H1 (cell line): ENCODE measurements around the gene PEAK3. TPM values are rescaled to one million over a fixed set of nuclear protein-coding genes. Genes with fewer than 3 reads are reported as not detected.

Source experiments
- CTCF ChIA-PET: fragments of 300-600 bp; sonication (Branson Sonifier 250); formaldehyde crosslinking; loops from one replicate; lab custom pipeline; 2021; ENCODE audit not compliant: partially characterized antibody; lab: Charles Lee
- POLR2A ChIA-PET: fragments of 300-600 bp; sonication (Branson Sonifier 250); formaldehyde crosslinking; loops from one replicate; lab custom pipeline; 2021; ENCODE audit warnings: inconsistent platforms; ENCODE audit not compliant: partially characterized antibody; lab: Charles Lee
- DNase-seq, 2 experiments: peaks; one replicate each; pipeline versions ENCODE4 v3.0.0 to v3.0.0-alpha.2; 2010 to 2022; ENCODE audit warnings: low spot score in 2 of 2, low read depth in 1 of 2, mixed read lengths in 1 of 2
- FAIRE-seq: peaks from 2 replicates; lab custom pipeline; 2011; peaks lifted over from hg19 to GRCh38; lab: Jason Lieb, UNC
- H2AFZ ChIP-seq: 2 replicates; pipeline ENCODE4 v1.8.1; 2012; ENCODE audit warnings: low read length, inconsistent platforms
- H2AK5ac ChIP-seq: 2 replicates; pipeline ENCODE4 v1.6.1; 2013; ENCODE audit warnings: low read depth, low read length
- H2BK120ac ChIP-seq: replicated peaks from 2 replicates; pipeline ENCODE3; 2013; ENCODE audit warnings: low read depth, low read length, inconsistent platforms
- H2BK12ac ChIP-seq: 2 replicates; pipeline ENCODE4 v1.6.1; 2013; ENCODE audit warnings: low read depth, low read length
- H2BK15ac ChIP-seq: 2 replicates; pipeline ENCODE4 v1.6.1; 2013; ENCODE audit warnings: low read length
- H2BK20ac ChIP-seq: 2 replicates; pipeline ENCODE4 v1.6.1; 2013; ENCODE audit warnings: low read length
- H2BK5ac ChIP-seq: 2 replicates; pipeline ENCODE4 v1.6.1; 2013; ENCODE audit warnings: low read depth, low read length
- H3K14ac ChIP-seq: 2 replicates; pipeline ENCODE4 v1.6.1; 2013; ENCODE audit warnings: inconsistent platforms; ENCODE audit not compliant: insufficient read length
- H3K18ac ChIP-seq: 2 replicates; pipeline ENCODE4 v1.6.1; 2013; ENCODE audit warnings: low read length; ENCODE audit errors: extremely low read depth
- H3K23ac ChIP-seq: 2 replicates; pipeline ENCODE4 v1.6.1; 2013; ENCODE audit warnings: inconsistent platforms; ENCODE audit not compliant: insufficient read length
- H3K23me2 ChIP-seq: 2 replicates; pipeline ENCODE4 v1.6.1; 2013; ENCODE audit warnings: low read depth, low read length
- H3K27ac ChIP-seq: 2 replicates; pipeline ENCODE4 v1.6.1; 2011; ENCODE audit warnings: low read depth, low read length, inconsistent platforms
- H3K27me3 ChIP-seq, 4 experiments: replicated peaks in 1 of 4; 1 replicate in 1 of 4; 2 replicates in 3 of 4; pipeline versions ENCODE4 v1.6.1 to v1.8.1; 2011 to 2013; ENCODE audit warnings: low read length in 3 of 4, mild to moderate bottlenecking in 3 of 4, inconsistent platforms in 2 of 4, mixed read lengths in 2 of 4, moderate library complexity in 1 of 4; ENCODE audit not compliant: control insufficient read depth in 3 of 4, insufficient read depth in 3 of 4; ENCODE audit errors: extremely low read depth in 1 of 4
- H3K36me3 ChIP-seq, 4 experiments: 2 replicates each; pipeline versions ENCODE4 v1.6.1 to v1.8.1; 2011 to 2013; ENCODE audit warnings: mild to moderate bottlenecking in 4 of 4, low read length in 3 of 4, moderate library complexity in 2 of 4, control low read depth in 1 of 4, inconsistent platforms in 1 of 4; ENCODE audit not compliant: insufficient read depth in 4 of 4, control insufficient read depth in 2 of 4
- H3K4ac ChIP-seq: replicated peaks from 2 replicates; pipeline ENCODE3; 2013; ENCODE audit warnings: low read length, low read depth, mixed read lengths, inconsistent platforms; ENCODE audit not compliant: insufficient read length
- H3K4me1 ChIP-seq, 4 experiments: replicated peaks in 1 of 4; 1 replicate in 1 of 4; 2 replicates in 3 of 4; pipeline versions ENCODE4 v1.6.1 to v1.8.1; 2011 to 2013; ENCODE audit warnings: low read length in 3 of 4, inconsistent platforms in 2 of 4, mixed read lengths in 1 of 4; ENCODE audit not compliant: insufficient read depth in 4 of 4, control insufficient read depth in 3 of 4
- H3K4me2 ChIP-seq, 2 experiments: 2 replicates each; pipeline versions ENCODE4 v1.6.1 to v1.8.1; 2011 to 2013; ENCODE audit warnings: low read depth in 2 of 2, low read length in 2 of 2, control low read depth in 1 of 2, inconsistent platforms in 1 of 2, mild to moderate bottlenecking in 1 of 2; ENCODE audit not compliant: insufficient read depth in 1 of 2
- H3K4me3 ChIP-seq, 4 experiments: fragments of 200-600, 300-600 bp in 1 of 4; sonication (generic), shearing (Covaris generic), sonication (Bioruptor Twin) in 1 of 4; 2 replicates each; pipeline versions ENCODE4 v1.5.1 to v1.8.1; 2011 to 2016; ENCODE audit warnings: low read length in 4 of 4, low read depth in 3 of 4, control low read depth in 2 of 4, inconsistent platforms in 2 of 4, mild to moderate bottlenecking in 2 of 4, mixed read lengths in 1 of 4, moderate library complexity in 1 of 4; ENCODE audit not compliant: insufficient read depth in 2 of 4; ENCODE audit errors: extremely low read depth in 1 of 4
- H3K56ac ChIP-seq: replicated peaks from 2 replicates; pipeline ENCODE3; 2013; ENCODE audit warnings: low read depth, mild to moderate bottlenecking, mixed read lengths, low read length, inconsistent platforms; ENCODE audit not compliant: insufficient read length
- H3K79me1 ChIP-seq: 2 replicates; pipeline ENCODE4 v1.6.1; 2013; ENCODE audit warnings: low read depth, low read length, control low read depth
- H3K79me2 ChIP-seq, 2 experiments: 2 replicates each; pipeline versions ENCODE4 v1.6.1 to v1.8.1; 2012 to 2013; ENCODE audit warnings: low read length in 2 of 2, mild to moderate bottlenecking in 2 of 2, inconsistent platforms in 1 of 2; ENCODE audit not compliant: insufficient read depth in 2 of 2, control insufficient read depth in 1 of 2
- H3K9ac ChIP-seq, 4 experiments: replicated peaks in 1 of 4; 1 replicate in 1 of 4; 2 replicates in 3 of 4; pipeline versions ENCODE4 v1.6.1 to v1.8.1; 2011 to 2013; ENCODE audit warnings: low read depth in 3 of 4, low read length in 3 of 4, control low read depth in 2 of 4, mild to moderate bottlenecking in 2 of 4, moderate library complexity in 2 of 4, inconsistent platforms in 1 of 4; ENCODE audit errors: extremely low read depth in 1 of 4
- H3K9me3 ChIP-seq, 2 experiments: 2 replicates each; pipeline versions ENCODE4 v1.6.1 to v1.8.1; 2012 to 2013; ENCODE audit warnings: mild to moderate bottlenecking in 2 of 2, moderate library complexity in 2 of 2, control low read depth in 1 of 2, inconsistent platforms in 1 of 2, low read depth in 1 of 2, low read length in 1 of 2, mixed read lengths in 1 of 2; ENCODE audit not compliant: insufficient read depth in 2 of 2
- H4K20me1 ChIP-seq, 2 experiments: replicated peaks in 1 of 2; 2 replicates each; pipeline versions ENCODE3 to v1.8.1; 2011 to 2013; ENCODE audit warnings: inconsistent platforms in 2 of 2, low read length in 2 of 2, mild to moderate bottlenecking in 1 of 2; ENCODE audit not compliant: insufficient read depth in 2 of 2, control insufficient read depth in 1 of 2
- H4K5ac ChIP-seq: 2 replicates; pipeline ENCODE4 v1.6.1; 2013; ENCODE audit warnings: low read length, low read depth, mixed read lengths, inconsistent platforms; ENCODE audit not compliant: insufficient read length
- H4K8ac ChIP-seq: 2 replicates; pipeline ENCODE4 v1.8.0; 2013; ENCODE audit warnings: mild to moderate bottlenecking, moderate library complexity, low read length, inconsistent platforms; ENCODE audit not compliant: insufficient read depth; ENCODE audit errors: extremely low read depth
- H4K91ac ChIP-seq: replicated peaks from 2 replicates; pipeline ENCODE3; 2013; ENCODE audit warnings: low read length, mixed read lengths, inconsistent platforms; ENCODE audit not compliant: insufficient read length
- CHD1 ChIP-seq: IDR thresholded peaks from 2 replicates; pipeline ENCODE4 v1.6.1; 2012; ENCODE audit warnings: low read depth, low read length, improper control_type of control experiment
- CHD2 ChIP-seq: IDR thresholded peaks from 2 replicates; pipeline ENCODE4 v1.6.1; 2012; ENCODE audit warnings: low read length, improper control_type of control experiment
- EZH2 ChIP-seq: fragments of 200-600 bp; sonication (generic); IDR thresholded peaks from 2 replicates; pipeline ENCODE4 v1.7.1; 2012; ENCODE audit warnings: low read depth, mild to moderate bottlenecking, moderate library complexity, low read length, inconsistent platforms; ENCODE audit not compliant: severe bottlenecking
- KDM4A ChIP-seq: IDR thresholded peaks from one replicate; pipeline ENCODE4 v1.7.1; 2012; ENCODE audit warnings: low read depth, mild to moderate bottlenecking, moderate library complexity, low read length, inconsistent platforms; ENCODE audit not compliant: severe bottlenecking
- POLR2AphosphoS5 ChIP-seq: IDR thresholded peaks from 2 replicates; pipeline ENCODE4 v1.6.1; 2011; ENCODE audit warnings: low read depth, low read length
- WGBS, 2 experiments: shearing (Covaris generic) in 1 of 2; methylation state at CpG; one replicate each; pipeline versions ENCODE4 v1.1.6 to v1.1.7; 2013 to 2015; ENCODE audit warnings: low lambda C conversion rate in 2 of 2, mixed read lengths in 2 of 2, inconsistent platforms in 1 of 2, low coverage in 1 of 2, missing lambda C conversion rate in 1 of 2; ENCODE audit not compliant: insufficient replicate concordance in 2 of 2, insufficient coverage in 1 of 2, insufficient read length in 1 of 2; ENCODE audit errors: extremely low coverage in 1 of 2, missing lambda C conversion rate in 1 of 2; 5-methylcytosine and 5-hydroxymethylcytosine counted together
- polyA plus RNA-seq, 7 experiments: library from polyadenylated mRNA; depleted of rRNA in 3 of 7; stranded (reverse) in 5 of 7; unstranded in 2 of 7; fragments of >200 nt in 5 of 7; fragments of 200-250 nt in 2 of 7; gene quantifications; 1 replicate in 5 of 7; 2 replicates in 1 of 7; 4 replicates in 1 of 7; pipeline versions ENCODE4 v1.2.1 to v1.2.3, GENCODE V29; 2011 to 2013; ENCODE audit warnings: missing spikeins in 2 of 7, mixed read lengths in 2 of 7
- total RNA-seq: library from RNA; stranded (reverse); fragmentation: NEBNext Ultra II Directional; extraction: Animal tissue kit (Norgen Biotek cat#: 25700); gene quantifications from 2 replicates; pipeline ENCODE4 v1.2.1, GENCODE V29; 2021

PEAK3 gene
- total and polyA plus RNA-seq, 2 of the 8 experiments (the other 6 are each of a cell fraction or from before 2014, with no cell fraction given): not detected

DNA sequence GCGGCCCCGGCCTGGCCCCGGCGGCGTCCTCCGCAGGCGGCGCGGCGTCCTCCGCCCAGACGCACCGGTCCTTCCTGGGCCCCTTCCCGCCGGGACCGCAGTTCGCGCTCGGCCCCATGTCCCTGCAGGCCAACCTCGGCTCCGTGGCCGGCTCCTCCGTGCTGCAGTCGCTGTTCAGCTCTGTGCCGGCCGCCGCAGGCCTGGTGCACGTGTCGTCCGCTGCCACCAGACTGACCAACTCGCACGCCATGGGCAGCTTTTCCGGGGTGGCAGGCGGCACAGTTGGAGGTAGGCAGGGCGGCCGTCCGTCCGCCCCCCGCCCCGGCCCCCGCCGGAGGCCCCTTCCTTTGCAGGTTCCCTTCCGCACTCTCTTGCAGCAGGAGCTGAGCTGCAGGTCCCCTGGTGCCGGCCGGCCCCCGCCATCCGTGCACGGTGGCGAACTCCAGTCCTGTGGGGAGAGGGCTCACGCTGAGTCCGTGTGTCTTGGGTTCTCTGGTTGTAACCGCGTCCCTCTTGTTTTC is 55.1 kb downstream of the PEAK3 start:
- Histone ChIP-seq H3K9ac (no peak overlapping the region), H3K27me3 (no peaks in the 10 kb centered on the region), H2BK120ac (no peak overlapping the region), H4K91ac (no peak overlapping the region), H3K23ac (no peak overlapping the region), H3K4ac (no peak overlapping the region), H3K56ac (no peak overlapping the region), H4K8ac (peak overlapping the region; percentile 68; the same call in 1 of the 2 replicates), H3K14ac (no peak overlapping the region), H3K4me3 (no peak overlapping the region), H3K36me3 (peaks cover 0 to 55% (median 16%) of the 10 kb centered on the region in 4 experiments), H3K9me3 (no peaks in the 10 kb centered on the region), H3K23me2 (no peaks in the 10 kb centered on the region), H4K20me1 (peaks cover 0 to 14% of the 10 kb centered on the region in 2 experiments), H2BK5ac (no peak overlapping the region), H3K4me1 (no peaks in the 10 kb centered on the region), H2BK12ac (no peak overlapping the region), H2AK5ac (no peak overlapping the region), H2AFZ (no peak overlapping the region), H2BK15ac (no peak overlapping the region), H4K5ac (no peak overlapping the region), H3K4me2 (no peak overlapping the region), H3K79me2 (no peaks in the 10 kb centered on the region), H3K18ac (no peak overlapping the region), H2BK20ac (no peak overlapping the region), H3K79me1 (no peaks in the 10 kb centered on the region), H3K27ac (no peak overlapping the region)
- POLR2A ChIA-PET: interaction anchor here (0.6 to 6.3 kb wide), 4 partner anchors 9 to 50 kb away, joined by 3 to 61 read pairs (median 26); partner anchors contain the start of genes AMH and PLEKHJ1
- 98% methylated on average over 14 of the region's 53 CpGs; no CpG with 5 or more reads in 1 of the 2 experiments for WGBS, 2 experiments
- CTCF ChIA-PET: interaction anchor here (1.4 to 4.4 kb wide), 4 partner anchors 8 to 75 kb away, joined by 3 to 19 read pairs (median 5); no protein-coding TSS in a partner anchor
- DNase-seq (no peak), FAIRE-seq (no peak)
- TF ChIP-seq CHD1 (no peak), EZH2 (no peak), KDM4A (no peak), CHD2 (no peak), POLR2AphosphoS5 (no peak)
